A549 (cell line): ENCODE data around the gene FBLIM1. TPM values are rescaled to one million over a fixed set of nuclear protein-coding genes. Genes with fewer than 3 reads are reported as not detected.

Experiments used
- ATAC-seq, 2 experiments: fragments of 200-7000 bp in 1 of 2; fragments of >200 bp in 1 of 2; cut with Nextera tagmentation in 1 of 2; cut with Tn5 transposase in 1 of 2; 3 replicates each; pipeline versions ENCODE4 v1.8.0 to v1.9.1; 2018 to 2020; ENCODE audit warnings: mild to moderate bottlenecking in 1 of 2, moderate library complexity in 1 of 2
- CTCF ChIA-PET: fragments of 300-600 bp; sonication (Branson Sonifier 250); formaldehyde crosslinking; extraction: SDS; loops from one replicate; lab custom pipeline; 2021; ENCODE audit warnings: antibody characterized with exemption, inconsistent platforms; lab: Yijun Ruan, JAX
- POLR2A ChIA-PET: fragments of 350-600 bp; formaldehyde crosslinking; extraction: SDS; loops from one replicate; lab custom pipeline; 2021; ENCODE audit warnings: antibody characterized with exemption, inconsistent platforms; lab: Yijun Ruan, JAX
- DNase-seq, 2 experiments: peaks; one replicate each; pipeline versions ENCODE4 v3.0.0 to v3.0.0-alpha.2; 2011 to 2016; ENCODE audit warnings: low read depth in 1 of 2, low spot score in 1 of 2
- FAIRE-seq: peaks from 2 replicates; lab custom pipeline; 2011; peaks lifted over from hg19 to GRCh38; lab: Jason Lieb, UNC
- H3K27ac ChIP-seq, 2 experiments: fragments of >200 bp; sonication (Bioruptor Twin); formaldehyde crosslinking; 3 replicates each; pipeline ENCODE4 v1.5.1; 2016 to 2017
- H3K4me1 ChIP-seq: fragments of >200 bp; sonication (Bioruptor Twin); formaldehyde crosslinking; 3 replicates; pipeline ENCODE4 v1.6.1; 2016
- H3K4me2 ChIP-seq: fragments of >200 bp; sonication (Bioruptor Twin); formaldehyde crosslinking; 3 replicates; pipeline ENCODE4 v1.6.1; 2016
- H3K4me3 ChIP-seq: fragments of >200 bp; sonication (Bioruptor Twin); formaldehyde crosslinking; 3 replicates; pipeline ENCODE4 v1.5.1; 2016
- H3K9me3 ChIP-seq: fragments of >200 bp; sonication (Bioruptor Twin); formaldehyde crosslinking; 3 replicates; pipeline ENCODE4 v1.6.1; 2016
- CEBPB ChIP-seq, 2 experiments: fragments of >200 bp in 1 of 2; sonication (Bioruptor Twin) in 1 of 2; formaldehyde crosslinking in 1 of 2; IDR thresholded peaks; 2 replicates each; pipeline ENCODE4 v1.6.1; 2012 to 2016
- CHD2 ChIP-seq: fragments of 150-350 bp; IDR thresholded peaks from 2 replicates; pipeline ENCODE4 v1.6.1; 2014; ENCODE audit warnings: low read length; ENCODE audit not compliant: partially characterized antibody
- CTCF ChIP-seq: fragments of >200 bp; sonication (Bioruptor Twin); formaldehyde crosslinking; IDR thresholded peaks from 3 replicates; pipeline ENCODE4 v1.5.1; 2016
- EHF ChIP-seq: fragments of 250-450 bp; sonication (Bioruptor Pico); IDR thresholded peaks from 2 replicates; pipeline ENCODE4 v1.5.0; 2020; ENCODE audit warnings: mild to moderate bottlenecking
- ELK1 ChIP-seq: fragments of 150-350 bp; IDR thresholded peaks from 2 replicates; pipeline ENCODE4 v1.6.1; 2014; ENCODE audit warnings: low read depth, mild to moderate bottlenecking, low read length
- FOSL2 ChIP-seq, 2 experiments: fragments of 450-650 bp in 1 of 2; fragments of >200 bp in 1 of 2; sonication (Bioruptor Twin) in 1 of 2; formaldehyde crosslinking; IDR thresholded peaks; 2 replicates each; pipeline versions ENCODE4 v1.5.0 to v1.6.1; 2016 to 2020; ENCODE audit warnings: mild to moderate bottlenecking in 1 of 2, moderate library complexity in 1 of 2
- FOXS1 ChIP-seq: fragments of 250-450 bp; sonication (Bioruptor Pico); IDR thresholded peaks from 2 replicates; pipeline ENCODE4 v1.5.0; 2020; ENCODE audit warnings: mild to moderate bottlenecking, moderate library complexity
- HEYL ChIP-seq: fragments of 250-450 bp; sonication (Bioruptor Pico); IDR thresholded peaks from 2 replicates; pipeline ENCODE4 v1.8.0; 2021; ENCODE audit warnings: mild to moderate bottlenecking, moderate library complexity
- KDM1A ChIP-seq: fragments of 200-600 bp; sonication (generic); IDR thresholded peaks from 2 replicates; pipeline ENCODE4 v1.6.1; 2016; ENCODE audit warnings: low read depth, mild to moderate bottlenecking
- MAFK ChIP-seq: fragments of 450-650 bp; IDR thresholded peaks from 2 replicates; pipeline ENCODE4 v1.6.1; 2014; ENCODE audit not compliant: partially characterized antibody
- MAX ChIP-seq: IDR thresholded peaks from 2 replicates; pipeline ENCODE4 v1.6.1; 2012
- NR3C1 ChIP-seq: fragments of >200 bp; sonication (Bioruptor Twin); formaldehyde crosslinking; IDR thresholded peaks from 3 replicates; pipeline ENCODE4 v1.6.1; 2017
- PHF8 ChIP-seq: fragments of 200-600 bp; sonication (generic); IDR thresholded peaks from 2 replicates; pipeline ENCODE4 v1.6.1; 2016; ENCODE audit warnings: low read depth, mild to moderate bottlenecking, antibody characterized with exemption, moderate library complexity, borderline replicate concordance
- POLR2A ChIP-seq: IDR thresholded peaks from 2 replicates; pipeline ENCODE4 v1.6.1; 2012; ENCODE audit warnings: mild to moderate bottlenecking, low read length
- RCOR1 ChIP-seq: fragments of 150-350 bp; IDR thresholded peaks from 2 replicates; pipeline ENCODE4 v1.6.1; 2014; ENCODE audit warnings: antibody characterized with exemption, low read length, low read depth
- REST ChIP-seq: fragments of 200-600 bp; sonication (generic); IDR thresholded peaks from 2 replicates; pipeline ENCODE4 v1.6.1; 2016; ENCODE audit warnings: antibody characterized with exemption, mild to moderate bottlenecking, moderate library complexity
- RFX5 ChIP-seq: fragments of 450-650 bp; IDR thresholded peaks from 2 replicates; pipeline ENCODE4 v1.7.1; 2014; ENCODE audit warnings: antibody characterized with exemption, mild to moderate bottlenecking, moderate library complexity
- USF2 ChIP-seq: fragments of 450-650 bp; IDR thresholded peaks from 2 replicates; pipeline ENCODE4 v1.6.1; 2014; ENCODE audit warnings: antibody characterized with exemption
- ZNF302 ChIP-seq: fragments of 250-450 bp; sonication (Bioruptor Pico); IDR thresholded peaks from 2 replicates; pipeline ENCODE4 v1.9.0; 2021; ENCODE audit warnings: inconsistent platforms, mild to moderate bottlenecking, moderate library complexity
- WGBS: methylation state at CpG from one replicate; pipeline ENCODE4 v1.1.6; 2017; ENCODE audit errors: missing lambda C conversion rate; 5-methylcytosine and 5-hydroxymethylcytosine counted together
- polyA plus RNA-seq, 4 experiments: library from polyadenylated mRNA; depleted of rRNA in 3 of 4; stranded (reverse); fragments of >200 nt; fragmentation: RNase III in 1 of 4; extraction: RNeasy Plus Mini Kit Qiagen cat#74134 plus additional on column Dnase treatment in 1 of 4; gene quantifications; 2 replicates in 3 of 4; 3 replicates in 1 of 4; pipeline ENCODE4 v1.2.3, GENCODE V29; 2011 to 2017

Gene FBLIM1
- polyA plus RNA-seq, 2 of the 4 experiments (the other 2 are of a cell fraction) = 24.6 to 38.1 TPM

- 73% methylated on average over 4 of the region's 6 CpGs for WGBS
- TF ChIP-seq RCOR1 (no peak), ZNF302 (CRISPR knock-in tag) (no peak), KDM1A (no peak), POLR2A (no peak), HEYL (no peak), REST (no peak), MAX (no peak), FOXS1 (CRISPR knock-in tag) (no peak), PHF8 (no peak), MAFK (no peak), FOSL2 (IDR thresholded peaks at IDR 0.05) (no peak), FOSL2 (CRISPR knock-in tag; IDR thresholded peaks at IDR 0.05) (no peak), CEBPB (IDR thresholded peaks at IDR 0.05) (no peak), RFX5 (no peak), EHF (CRISPR knock-in tag) (no peak), CTCF (no peak), USF2 (no peak), CHD2 (no peak), ELK1 (no peak), NR3C1 (no peak)
- TF ChIP-seq, all 56 proteins: peak for 0
- DNase-seq (no peak), ATAC-seq (no peak), FAIRE-seq (no peak)
- H3K4me1 ChIP-seq = peaks cover 3% of the 10 kb centered on the region; the same call in 1 of the 3 replicates
- ChIA-PET POLR2A (no interaction called here), CTCF (interaction anchor here (0.8 to 5.0 kb wide), 2 partner anchors 17 to 142 kb away, joined by 3 to 31 read pairs; no protein-coding TSS in a partner anchor)
- no peak overlapping the region for H3K4me2 ChIP-seq
- no peak overlapping the region for H3K27ac ChIP-seq
- H3K4me3 ChIP-seq = no peak overlapping the region
- no peaks in the 10 kb centered on the region for H3K9me3 ChIP-seq
Measured at GRCh38 chr1:15736892-15737261, 21.7 kb upstream of the FBLIM1 start.
